ENCODE data around the gene COX17.

COX17 gene

DNA sequence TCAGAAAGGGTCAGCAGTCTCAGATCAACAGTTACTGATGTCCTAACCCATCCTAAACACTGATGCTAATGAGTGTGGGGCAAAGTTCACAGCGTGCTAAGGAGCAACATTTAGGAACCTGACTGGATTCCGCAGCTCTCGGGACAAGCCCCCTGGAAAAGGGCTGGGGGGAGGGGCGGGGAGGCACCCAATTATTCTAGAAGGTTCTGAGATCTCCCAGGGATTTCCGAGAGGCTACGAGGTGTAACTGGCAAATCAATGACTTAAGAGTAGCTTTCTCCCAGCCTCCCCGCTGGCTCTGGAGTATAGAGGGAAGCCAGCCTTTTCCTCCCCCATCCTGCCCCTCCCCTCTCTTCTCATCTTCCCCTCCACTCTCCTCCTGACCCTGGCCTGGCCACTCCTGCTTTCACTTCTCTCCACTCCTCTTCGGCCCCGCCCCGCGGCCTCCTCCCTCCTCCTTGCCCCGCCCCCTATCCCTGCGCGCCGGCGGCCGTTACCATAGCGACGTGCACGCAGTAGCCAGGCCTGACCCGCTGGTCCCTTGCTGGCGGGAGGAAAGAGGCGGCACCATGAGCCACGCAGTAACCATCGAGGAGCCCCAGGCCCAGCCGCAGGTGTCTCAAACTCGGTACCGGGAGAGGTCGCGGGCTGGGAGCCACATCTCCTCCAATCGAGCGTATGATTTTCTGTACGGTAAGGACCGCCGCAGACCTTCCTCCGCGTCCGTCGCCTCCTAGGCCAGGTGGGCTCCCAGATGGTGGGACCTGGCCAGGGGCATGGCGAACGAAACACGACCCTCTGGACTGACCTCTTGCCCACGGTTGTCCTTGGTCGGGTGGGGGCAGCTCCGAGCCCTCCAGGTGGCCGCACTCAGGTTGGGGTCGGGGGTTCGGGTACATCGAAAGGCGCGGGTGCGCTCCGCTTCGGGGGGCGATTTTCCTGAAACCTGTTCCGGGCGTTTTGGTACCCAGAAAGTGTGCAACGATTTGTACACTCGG is 25.6 kb upstream of the COX17 start, which contains the start of gene CFAP91:
Gene CFAP91 (plus strand): TSS at position 493 of the 998 bp plus-strand sequence. CDS start 77 bp downstream, at position 570.
- TF ChIP-seq ZFX (IDR thresholded peaks at IDR 0.05; ENCODE audit: borderline replicate concordance): no peak
- TF ChIP-seq, protein P1, sequence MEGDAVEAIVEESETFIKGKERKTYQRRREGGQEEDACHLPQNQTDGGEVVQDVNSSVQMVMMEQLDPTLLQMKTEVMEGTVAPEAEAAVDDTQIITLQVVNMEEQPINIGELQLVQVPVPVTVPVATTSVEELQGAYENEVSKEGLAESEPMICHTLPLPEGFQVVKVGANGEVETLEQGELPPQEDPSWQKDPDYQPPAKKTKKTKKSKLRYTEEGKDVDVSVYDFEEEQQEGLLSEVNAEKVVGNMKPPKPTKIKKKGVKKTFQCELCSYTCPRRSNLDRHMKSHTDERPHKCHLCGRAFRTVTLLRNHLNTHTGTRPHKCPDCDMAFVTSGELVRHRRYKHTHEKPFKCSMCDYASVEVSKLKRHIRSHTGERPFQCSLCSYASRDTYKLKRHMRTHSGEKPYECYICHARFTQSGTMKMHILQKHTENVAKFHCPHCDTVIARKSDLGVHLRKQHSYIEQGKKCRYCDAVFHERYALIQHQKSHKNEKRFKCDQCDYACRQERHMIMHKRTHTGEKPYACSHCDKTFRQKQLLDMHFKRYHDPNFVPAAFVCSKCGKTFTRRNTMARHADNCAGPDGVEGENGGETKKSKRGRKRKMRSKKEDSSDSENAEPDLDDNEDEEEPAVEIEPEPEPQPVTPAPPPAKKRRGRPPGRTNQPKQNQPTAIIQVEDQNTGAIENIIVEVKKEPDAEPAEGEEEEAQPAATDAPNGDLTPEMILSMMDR (IDR thresholded peaks at IDR 0.05): no peak
- no peak within 1 kb of the TSS for H3K27ac ChIP-seq

GRCh38 chr3:119700920-119701734 is 23.9 kb upstream of the COX17 start:
- H3K27ac ChIP-seq: no peak overlapping the region

GRCh38 chr3:119700269-119700919 is 23.2 kb upstream of the COX17 start:
- TF ChIP-seq, protein P1 (IDR thresholded peaks at IDR 0.05): no peak
- TF ChIP-seq ZFX (IDR thresholded peaks at IDR 0.05; ENCODE audit: borderline replicate concordance): no peak
- no peak overlapping the region for H3K27ac ChIP-seq

More at GRCh38 chr3:119700920-119701734, 23.9 kb upstream of the COX17 start:
- TF ChIP-seq, protein P1 (IDR thresholded peaks at IDR 0.05): no peak
- no peak for TF ChIP-seq ZFX (IDR thresholded peaks at IDR 0.05; ENCODE audit: borderline replicate concordance)

DNA sequence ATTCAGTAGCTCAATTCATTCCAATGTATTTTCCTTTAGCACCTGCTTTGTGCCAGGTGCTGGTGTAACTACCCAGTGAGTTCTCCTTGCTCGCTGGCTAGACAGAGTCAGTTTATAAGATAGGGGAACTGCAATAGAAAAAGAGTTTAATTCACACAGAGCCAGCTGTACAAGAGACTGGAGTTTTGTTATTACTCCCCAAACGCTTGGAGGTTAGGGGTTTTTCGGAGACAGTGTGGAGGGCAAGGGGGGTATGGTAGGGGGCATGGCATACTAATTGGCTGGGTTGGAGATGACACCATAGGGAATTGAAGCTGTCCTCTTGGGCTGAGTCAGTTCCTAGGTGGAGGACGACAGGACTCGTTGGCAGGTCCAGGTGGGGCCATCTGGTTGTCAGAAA is 20.2 kb upstream of the COX17 start:
- H3K27ac ChIP-seq: no peak overlapping the region
- no peak for TF ChIP-seq ZFX (IDR thresholded peaks at IDR 0.05; ENCODE audit: borderline replicate concordance)
- TF ChIP-seq, protein P1 (IDR thresholded peaks at IDR 0.05): no peak

GRCh38 chr3:119695480-119695879 is 18.3 kb upstream of the COX17 start:
- no peak overlapping the region for H3K27ac ChIP-seq
- TF ChIP-seq, protein P1 (IDR thresholded peaks at IDR 0.05): no peak
- TF ChIP-seq ZFX (IDR thresholded peaks at IDR 0.05; ENCODE audit: borderline replicate concordance): no peak

- no peak for TF ChIP-seq ZFX (IDR thresholded peaks at IDR 0.05; ENCODE audit: borderline replicate concordance)
- TF ChIP-seq, protein P1 (IDR thresholded peaks at IDR 0.05): peak; percentile 80
- no peak overlapping the region for H3K27ac ChIP-seq
Measured at GRCh38 chr3:119690043-119690656, 12.9 kb upstream of the COX17 start.
